HG03558 (cell line): ENCODE measurements around the gene CBX2.
"Not testable (repeated sequence)": the region's sequence is repeated elsewhere in the genome, so short reads cannot be mapped to it uniquely, and the experiment has no call there.

ENCODE experiments used
- ATAC-seq: cut with Tn5 transposase; IDR thresholded peaks from one replicate; pipeline ENCODE4 v1.9.1; 2021; ENCODE audit warnings: moderate number of reproducible peaks; ENCODE audit not compliant: unreplicated experiment; ENCODE audit errors: extremely low read depth

CBX2 gene

DNA sequence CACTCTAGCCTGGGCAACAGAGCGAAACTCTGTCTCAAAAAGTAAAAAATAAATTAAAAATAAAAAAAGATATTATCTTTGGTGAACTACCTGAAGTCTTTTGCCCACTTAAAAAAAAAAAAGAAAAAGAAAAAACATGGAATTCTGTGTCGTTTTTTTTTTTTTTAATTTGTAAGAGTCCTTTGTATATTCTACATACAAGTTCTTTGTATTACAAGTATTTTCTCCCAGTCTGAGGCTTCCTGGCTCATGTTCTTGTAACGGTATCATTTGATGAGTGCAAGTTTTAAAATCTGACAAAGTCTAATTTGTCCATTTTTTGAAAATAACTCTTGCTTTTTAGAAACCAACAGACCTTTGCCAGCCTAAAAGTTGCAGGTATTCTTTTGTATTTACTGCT lies 12.2 kb upstream of the CBX2 start:
- no peak for ATAC-seq

- ATAC-seq: no peak
Measured at GRCh38 chr17:79769570-79770506, 8.1 kb upstream of the CBX2 start.

GRCh38 chr17:79771276-79771675 lies 6.7 kb upstream of the CBX2 start:
- no peak for ATAC-seq

- ATAC-seq: not testable (repeated sequence)
Measured at GRCh38 chr17:79772726-79773125, 5.2 kb upstream of the CBX2 start.

GRCh38 chr17:79774561-79774975 lies 3.4 kb upstream of the CBX2 start:
- ATAC-seq: no peak

GRCh38 chr17:79775632-79776031 lies 2.3 kb upstream of the CBX2 start:
- ATAC-seq: no peak

GRCh38 chr17:79776376-79777119 lies 1.4 kb upstream of the CBX2 start:
- ATAC-seq: no peak

DNA sequence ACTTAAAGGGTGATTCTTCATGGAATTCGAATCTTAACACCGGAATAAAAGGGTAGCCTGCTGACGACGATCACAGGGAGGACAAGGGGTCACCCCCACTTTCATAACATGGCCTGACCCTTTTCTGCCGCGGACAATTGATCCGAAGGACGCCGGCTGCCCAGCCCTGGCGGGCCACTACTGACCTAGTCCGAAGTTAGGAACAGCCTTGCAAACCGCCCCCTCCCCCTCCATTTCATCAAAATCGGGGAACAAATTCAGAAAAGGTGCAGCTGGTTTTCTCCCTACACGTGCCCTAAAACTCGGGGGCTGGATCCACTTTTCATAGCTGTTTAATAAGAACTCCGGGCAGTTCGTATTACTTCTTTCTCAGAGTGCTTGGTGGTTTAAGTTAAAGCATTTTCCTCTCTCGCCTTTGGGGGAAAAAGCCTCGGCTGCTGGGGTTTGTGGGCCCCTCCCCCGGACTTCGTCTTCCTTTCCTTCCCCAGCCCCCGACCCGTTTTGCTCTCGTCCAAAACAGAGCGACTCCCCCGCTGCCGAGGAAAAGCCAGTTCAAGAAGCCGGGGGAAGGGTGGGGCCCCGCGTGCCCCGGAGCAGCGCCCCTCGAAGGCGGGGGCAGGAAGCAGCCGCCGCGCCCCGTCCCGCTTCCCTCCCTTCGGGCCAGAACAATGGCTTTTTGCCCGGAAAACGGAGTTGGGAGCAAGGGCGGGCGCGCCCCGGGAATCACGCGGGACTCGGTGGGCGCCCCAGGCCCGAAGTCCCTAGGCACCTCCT lies 641 bp upstream of the CBX2 start:
- no peak for ATAC-seq

DNA sequence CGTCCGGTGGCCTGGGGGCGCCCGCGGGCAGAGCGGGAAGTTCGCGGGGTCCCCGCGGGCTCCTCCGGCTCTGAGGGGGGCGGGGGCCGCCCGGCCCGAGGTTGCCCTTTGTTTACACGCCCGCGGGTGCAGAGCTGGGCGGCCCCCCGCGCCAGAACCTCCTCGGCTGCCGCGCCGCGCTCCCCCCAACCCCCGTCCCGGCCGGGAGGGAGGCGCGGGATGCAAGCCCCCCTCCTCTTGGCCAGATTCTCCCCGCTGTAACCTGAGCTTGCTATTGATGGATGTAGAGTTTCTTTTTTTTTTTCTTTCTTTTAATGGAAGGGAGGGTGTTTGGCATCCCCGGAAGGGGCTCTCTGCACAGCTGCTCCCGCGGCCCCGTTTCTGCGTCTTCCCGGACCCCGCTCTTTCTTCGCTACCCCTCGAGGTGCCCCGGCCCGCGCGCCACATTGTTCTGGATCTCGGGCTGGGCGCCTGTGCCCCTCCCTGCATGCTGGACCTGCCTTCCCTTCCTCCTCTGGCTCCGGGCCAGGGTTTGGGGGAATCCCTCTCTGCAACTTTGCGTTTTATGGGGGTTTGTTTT lies 646 bp downstream of the CBX2 start:
- ATAC-seq: no peak

GRCh38 chr17:79779084-79779529 lies 1.2 kb downstream of the CBX2 start:
- no peak for ATAC-seq

DNA sequence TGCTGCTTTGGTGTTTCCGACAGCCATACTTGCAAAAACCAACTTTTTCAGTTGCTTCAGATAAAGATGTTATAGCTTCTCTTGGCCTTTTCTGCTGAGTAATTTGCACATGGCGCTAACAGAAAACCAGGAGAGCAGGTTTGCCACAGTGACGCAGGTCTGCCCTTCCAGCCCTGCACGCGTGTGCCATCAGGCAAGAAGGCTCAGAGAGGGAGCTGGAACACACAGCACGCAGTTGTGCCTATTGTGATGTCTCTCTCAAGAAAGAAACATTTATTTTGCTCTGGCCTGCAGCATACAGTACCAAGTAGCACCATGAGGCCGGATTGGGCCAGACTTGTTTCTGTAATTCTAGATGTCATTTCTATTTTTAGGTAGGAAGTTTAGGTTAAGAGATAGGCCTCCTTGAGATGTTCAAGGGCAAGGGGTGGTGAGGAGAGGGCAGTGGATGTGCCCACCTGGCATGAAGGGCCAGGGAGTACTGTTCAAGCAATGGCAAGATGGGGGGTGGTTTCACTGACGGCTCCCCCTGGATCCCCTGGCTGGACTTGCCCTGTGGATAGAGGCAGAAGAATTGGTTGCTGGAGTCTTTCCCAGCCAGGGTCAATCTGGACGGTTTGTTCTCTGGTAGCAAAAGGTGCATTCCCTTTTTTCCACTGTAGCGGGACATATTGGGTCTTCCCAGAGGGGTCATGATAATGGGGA lies 1.9 kb downstream of the CBX2 start:
- ATAC-seq: no peak

DNA sequence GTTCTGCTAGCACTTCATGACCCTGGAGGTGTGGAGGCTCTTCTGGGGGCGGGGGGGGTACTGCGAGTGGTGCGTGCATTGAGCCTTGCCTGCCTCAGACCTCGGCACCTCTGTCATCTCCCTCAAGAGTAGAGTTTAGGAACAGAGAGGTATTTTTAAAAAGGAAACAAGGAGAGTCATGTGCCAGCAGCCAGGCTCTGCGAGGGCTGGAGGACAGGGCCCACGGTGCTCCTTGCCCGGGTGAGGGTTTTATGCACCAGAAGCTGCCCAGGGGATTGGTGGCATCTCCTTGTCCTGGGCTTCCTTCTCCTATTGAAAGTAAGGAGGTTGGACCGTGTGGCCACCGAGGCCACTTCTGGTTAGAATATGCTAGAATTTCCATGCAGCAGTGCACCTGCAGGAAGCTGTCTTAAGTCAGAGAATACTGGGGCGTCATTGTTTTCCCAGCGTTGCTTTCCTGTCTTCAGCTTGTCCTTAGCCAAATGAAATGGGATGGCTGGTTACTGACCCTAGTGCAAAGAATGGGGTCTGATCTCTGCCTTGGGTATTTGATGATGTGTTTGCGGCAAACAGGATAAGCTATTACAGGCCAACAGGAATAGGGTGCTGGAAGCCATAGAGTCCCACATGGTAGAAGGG lies 3.2 kb downstream of the CBX2 start:
- ATAC-seq: no peak

DNA sequence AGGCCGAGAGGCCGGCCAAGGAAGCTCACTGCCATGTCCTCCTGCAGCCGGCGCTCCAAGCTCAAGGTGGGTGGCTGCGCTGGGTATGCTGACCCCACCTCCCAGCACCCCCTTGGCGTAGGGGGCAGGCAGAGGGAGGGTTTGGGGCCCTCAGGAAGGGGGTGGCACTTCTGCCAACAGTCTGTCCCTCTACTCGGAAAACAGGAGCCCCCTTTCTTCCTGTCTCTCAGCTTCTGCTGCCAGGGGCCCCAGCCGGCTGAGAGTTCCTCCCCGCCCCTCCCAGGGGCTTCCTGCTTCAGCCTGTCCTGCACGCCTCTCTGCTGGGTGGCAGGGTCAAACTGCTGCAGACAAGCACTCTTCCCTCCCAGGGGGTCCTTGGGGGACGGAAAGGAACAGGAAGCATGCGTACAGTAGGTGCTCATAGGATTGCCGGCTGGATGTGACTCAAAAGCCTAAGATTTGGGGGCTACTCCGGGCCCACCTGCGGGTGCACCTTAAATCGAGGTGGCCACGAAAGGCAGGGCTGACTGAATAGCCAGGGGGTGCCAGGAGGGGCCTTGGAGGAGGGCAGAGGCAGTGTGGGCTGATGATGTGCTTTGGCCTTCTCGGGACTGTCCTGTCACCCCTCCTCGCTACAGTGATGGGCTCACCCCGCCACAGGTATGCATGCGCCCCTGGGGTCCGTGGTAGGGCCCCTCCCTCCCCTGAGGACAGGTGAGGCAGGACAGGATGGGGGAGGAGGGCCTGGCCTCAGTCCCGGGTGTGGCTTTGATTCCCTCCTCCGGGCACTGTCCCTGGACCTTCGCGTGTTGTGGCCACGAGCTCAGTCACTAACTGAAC lies 4.0 kb downstream of the CBX2 start:
- no peak for ATAC-seq

- ATAC-seq: no peak
Measured at GRCh38 chr17:79783891-79784290, 5.9 kb downstream of the CBX2 start.

DNA sequence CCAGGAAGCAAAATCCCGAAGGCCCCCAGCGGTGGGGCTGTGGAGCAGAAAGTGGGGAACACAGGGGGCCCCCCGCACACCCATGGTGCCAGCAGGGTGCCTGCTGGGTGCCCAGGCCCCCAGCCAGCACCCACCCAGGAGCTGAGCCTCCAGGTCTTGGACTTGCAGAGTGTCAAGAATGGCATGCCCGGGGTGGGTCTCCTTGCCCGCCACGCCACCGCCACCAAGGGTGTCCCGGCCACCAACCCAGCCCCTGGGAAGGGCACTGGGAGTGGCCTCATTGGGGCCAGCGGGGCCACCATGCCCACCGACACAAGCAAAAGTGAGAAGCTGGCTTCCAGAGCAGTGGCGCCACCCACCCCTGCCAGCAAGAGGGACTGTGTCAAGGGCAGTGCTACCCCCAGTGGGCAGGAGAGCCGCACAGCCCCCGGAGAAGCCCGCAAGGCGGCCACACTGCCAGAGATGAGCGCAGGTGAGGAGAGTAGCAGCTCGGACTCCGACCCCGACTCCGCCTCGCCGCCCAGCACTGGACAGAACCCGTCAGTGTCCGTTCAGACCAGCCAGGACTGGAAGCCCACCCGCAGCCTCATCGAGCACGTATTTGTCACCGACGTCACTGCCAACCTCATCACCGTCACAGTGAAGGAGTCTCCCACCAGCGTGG lies 6.5 kb downstream of the CBX2 start:
- no peak for ATAC-seq

- ATAC-seq: no peak
Measured at GRCh38 chr17:79785017-79785899, 7.3 kb downstream of the CBX2 start.
